Left ventricle myocardium inferior (tissue), 1 donor: ENCODE measurements around the gene RNGTT. TPM values are rescaled to one million over a fixed set of nuclear protein-coding genes. Genes with fewer than 3 reads are reported as not detected.

Source experiments
- DNase-seq: peaks from one replicate; pipeline ENCODE4 v3.0.0-alpha.2; 2020
- H3K27ac ChIP-seq: fragments of 200-600 bp; replicated peaks from 2 replicates; pipeline ENCODE4 v1.8.0; 2021
- H3K27me3 ChIP-seq: fragments of 200-600 bp; 2 replicates; pipeline ENCODE4 v1.8.0; 2021; ENCODE audit warnings: low read depth
- H3K36me3 ChIP-seq: fragments of 200-600 bp; 2 replicates; pipeline ENCODE4 v1.8.0; 2021
- H3K4me1 ChIP-seq: fragments of 200-600 bp; 2 replicates; pipeline ENCODE4 v1.8.0; 2021
- H3K4me3 ChIP-seq: fragments of 200-600 bp; 2 replicates; pipeline ENCODE4 v1.8.0; 2021; ENCODE audit warnings: mild to moderate bottlenecking, moderate library complexity
- H3K9me3 ChIP-seq: fragments of 200-600 bp; replicated peaks from 2 replicates; pipeline ENCODE4 v1.8.0; 2021
- intact Hi-C: fragments of 100-400 bp; cut with micrococcal nuclease; formaldehyde crosslinking; loops from one replicate; pipeline ENCODE4 v1.11.0; 2022
- total RNA-seq: library from RNA; stranded (reverse); fragmentation: NEBNext Ultra II Directional; extraction: Animal tissue kit (Norgen Biotek cat#: 25700); gene quantifications from one replicate; pipeline ENCODE4 v1.2.1, GENCODE V29; 2021
- TF ChIP-seq, protein P1 (sequence below): fragments of 200-600 bp; IDR thresholded peaks from 2 replicates; pipeline ENCODE4 v1.8.0; 2021; ENCODE audit warnings: antibody characterized with exemption, mild to moderate bottlenecking, borderline replicate concordance
- donor health status: DM: no; HTN: yes; CAD: no; lungs with severe emphysema.

Gene RNGTT
- total RNA-seq, 1 donor from 2014 or later = 9.1 TPM

DNA sequence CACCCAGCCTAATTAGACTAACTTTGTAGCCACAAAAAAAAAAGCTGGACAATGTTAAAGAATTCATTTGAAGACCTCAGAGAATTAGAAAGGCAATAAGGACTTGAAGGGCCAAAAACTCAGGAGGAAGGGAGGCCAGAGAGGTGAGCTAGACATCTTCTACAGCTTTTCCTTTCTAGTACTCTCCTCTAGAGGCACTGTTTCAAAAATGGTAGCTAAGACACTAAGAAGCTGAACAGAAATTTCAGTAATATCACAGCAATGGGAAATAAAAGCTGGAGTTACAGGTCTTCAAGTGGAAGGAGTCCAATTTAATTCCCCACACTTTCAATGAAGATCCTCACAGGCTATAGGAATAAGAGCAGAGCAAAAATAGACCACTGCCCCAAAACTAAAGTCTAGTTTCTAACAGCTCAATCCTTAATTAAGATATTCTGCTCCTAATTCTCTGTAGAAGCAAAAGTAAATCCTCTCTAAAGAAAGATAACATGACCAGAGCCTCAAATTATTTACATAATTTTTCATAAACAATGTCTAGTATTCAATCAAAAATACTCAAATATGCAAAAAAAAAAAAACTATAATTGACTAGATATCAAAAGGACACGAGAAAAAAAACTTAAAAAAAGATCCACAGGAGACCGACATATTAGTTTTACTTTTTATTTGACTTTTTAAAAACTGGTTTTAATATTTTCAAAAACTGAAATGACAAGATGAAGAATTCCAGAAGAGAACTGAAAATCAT lies 63.7 kb downstream of the RNGTT start:
- intact Hi-C loops = no loop called here
- Histone ChIP-seq H3K27me3 (no peaks in the 10 kb centered on the region), H3K36me3 (peaks cover 17% of the 10 kb centered on the region), H3K9me3 (no peaks in the 10 kb centered on the region), H3K4me1 (no peaks in the 10 kb centered on the region), H3K4me3 (no peak overlapping the region), H3K27ac (no peak overlapping the region)
- DNase-seq = no peak
- TF ChIP-seq, protein P1, sequence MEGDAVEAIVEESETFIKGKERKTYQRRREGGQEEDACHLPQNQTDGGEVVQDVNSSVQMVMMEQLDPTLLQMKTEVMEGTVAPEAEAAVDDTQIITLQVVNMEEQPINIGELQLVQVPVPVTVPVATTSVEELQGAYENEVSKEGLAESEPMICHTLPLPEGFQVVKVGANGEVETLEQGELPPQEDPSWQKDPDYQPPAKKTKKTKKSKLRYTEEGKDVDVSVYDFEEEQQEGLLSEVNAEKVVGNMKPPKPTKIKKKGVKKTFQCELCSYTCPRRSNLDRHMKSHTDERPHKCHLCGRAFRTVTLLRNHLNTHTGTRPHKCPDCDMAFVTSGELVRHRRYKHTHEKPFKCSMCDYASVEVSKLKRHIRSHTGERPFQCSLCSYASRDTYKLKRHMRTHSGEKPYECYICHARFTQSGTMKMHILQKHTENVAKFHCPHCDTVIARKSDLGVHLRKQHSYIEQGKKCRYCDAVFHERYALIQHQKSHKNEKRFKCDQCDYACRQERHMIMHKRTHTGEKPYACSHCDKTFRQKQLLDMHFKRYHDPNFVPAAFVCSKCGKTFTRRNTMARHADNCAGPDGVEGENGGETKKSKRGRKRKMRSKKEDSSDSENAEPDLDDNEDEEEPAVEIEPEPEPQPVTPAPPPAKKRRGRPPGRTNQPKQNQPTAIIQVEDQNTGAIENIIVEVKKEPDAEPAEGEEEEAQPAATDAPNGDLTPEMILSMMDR = no peak

DNA sequence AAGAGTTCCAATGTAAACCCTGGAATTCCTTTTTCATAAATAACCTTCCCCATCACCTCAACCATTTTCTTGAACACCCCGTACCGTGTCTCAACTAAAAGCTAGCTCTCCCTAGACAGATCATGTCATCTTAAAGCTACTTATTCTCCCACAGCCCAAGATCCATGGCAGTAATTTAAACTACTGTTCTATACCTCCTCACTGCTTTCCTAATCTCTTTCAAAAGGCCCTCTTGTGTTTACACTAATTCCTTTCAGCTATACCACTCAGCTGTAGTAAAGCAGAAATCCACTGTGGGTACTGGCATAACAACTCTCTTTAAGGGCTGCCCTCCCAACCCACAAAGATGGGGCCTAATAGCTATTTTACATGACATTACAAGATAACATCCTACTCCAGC lies 67.5 kb downstream of the RNGTT start:
- Histone ChIP-seq H3K4me3 (no peak overlapping the region), H3K27me3 (no peaks in the 10 kb centered on the region), H3K4me1 (no peaks in the 10 kb centered on the region), H3K9me3 (no peaks in the 10 kb centered on the region), H3K27ac (no peak overlapping the region), H3K36me3 (peaks cover 9% of the 10 kb centered on the region)
- TF ChIP-seq, protein P1 = no peak
- DNase-seq = no peak
- intact Hi-C loops = no loop called here

DNA sequence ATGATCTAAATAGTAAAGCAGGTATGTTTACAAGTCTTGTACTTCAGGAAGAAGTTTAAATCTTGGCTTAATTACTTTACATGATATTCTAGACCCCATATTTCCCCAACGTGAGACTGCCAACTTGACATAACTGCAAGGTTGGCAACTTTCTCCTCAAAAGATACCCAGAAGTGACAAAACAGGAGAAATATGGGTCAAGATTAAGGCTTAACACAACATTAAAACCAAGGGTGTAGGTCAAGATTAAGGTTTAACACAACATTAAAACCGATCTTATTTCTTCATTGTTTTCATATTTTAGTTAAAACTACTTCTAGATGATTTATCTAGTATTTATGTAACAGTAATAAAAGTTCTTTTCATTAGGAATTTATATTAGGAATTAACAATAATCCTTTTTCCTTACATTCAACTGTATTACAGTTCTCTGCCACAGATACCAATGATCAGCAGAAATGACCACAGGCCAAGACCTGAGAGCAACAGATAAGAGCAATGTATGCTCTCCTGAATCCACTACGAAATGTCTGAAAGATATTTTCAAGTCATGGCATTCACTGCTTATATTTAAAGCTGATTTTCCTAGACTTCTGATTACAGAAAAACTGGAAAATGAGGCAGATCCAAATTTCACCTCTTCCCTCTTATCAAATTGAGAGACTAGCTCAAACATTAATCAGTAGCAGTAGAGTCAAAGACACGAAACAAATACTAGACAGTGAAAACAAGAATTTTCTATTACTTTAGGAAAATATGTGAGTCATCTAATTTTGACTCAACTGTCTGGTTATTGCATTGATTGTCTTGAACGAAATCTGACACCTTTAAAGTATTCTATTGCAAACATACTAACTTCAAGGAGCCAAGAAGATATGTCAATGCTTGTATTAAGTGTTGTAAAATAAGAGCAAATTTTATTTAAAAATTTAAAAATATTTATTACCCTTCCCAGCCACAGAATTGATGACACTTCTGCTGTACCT lies 72.3 kb downstream of the RNGTT start:
- TF ChIP-seq, protein P1 = no peak
- peaks cover 31% of the 10 kb centered on the region for H3K36me3 ChIP-seq
- no peaks in the 10 kb centered on the region for H3K4me1 ChIP-seq
- no peak overlapping the region for H3K27ac ChIP-seq
- intact Hi-C loops = no loop called here
- H3K4me3 ChIP-seq = no peak overlapping the region
- no peaks in the 10 kb centered on the region for H3K27me3 ChIP-seq
- H3K9me3 ChIP-seq = no peaks in the 10 kb centered on the region
- no peak for DNase-seq

DNA sequence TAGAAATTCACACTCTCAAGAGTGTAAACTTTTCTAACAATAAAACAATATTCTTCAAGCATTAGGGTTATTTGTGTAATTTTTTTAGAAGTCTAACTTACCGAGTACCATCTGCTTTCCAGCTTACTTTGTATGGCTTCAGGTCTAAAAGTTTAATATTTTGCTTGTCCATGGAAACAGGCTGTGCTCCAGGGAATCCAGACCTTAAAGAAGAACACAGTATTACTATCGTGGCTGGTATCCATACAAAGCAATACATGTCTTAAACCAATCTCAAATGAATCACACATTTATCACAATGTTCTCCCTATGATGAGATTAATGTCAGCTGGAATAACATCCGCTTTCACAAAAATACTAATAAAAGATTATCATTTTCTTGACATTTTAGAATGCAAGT lies 73.0 kb downstream of the RNGTT start:
- H3K4me1 ChIP-seq = no peaks in the 10 kb centered on the region
- peaks cover under 1% of the 10 kb centered on the region for H3K9me3 ChIP-seq
- H3K27ac ChIP-seq = no peak overlapping the region
- H3K27me3 ChIP-seq = no peaks in the 10 kb centered on the region
- no peak overlapping the region for H3K4me3 ChIP-seq
- intact Hi-C loops = no loop called here
- TF ChIP-seq, protein P1 = no peak
- peaks cover 30% of the 10 kb centered on the region for H3K36me3 ChIP-seq
- DNase-seq = no peak

DNA sequence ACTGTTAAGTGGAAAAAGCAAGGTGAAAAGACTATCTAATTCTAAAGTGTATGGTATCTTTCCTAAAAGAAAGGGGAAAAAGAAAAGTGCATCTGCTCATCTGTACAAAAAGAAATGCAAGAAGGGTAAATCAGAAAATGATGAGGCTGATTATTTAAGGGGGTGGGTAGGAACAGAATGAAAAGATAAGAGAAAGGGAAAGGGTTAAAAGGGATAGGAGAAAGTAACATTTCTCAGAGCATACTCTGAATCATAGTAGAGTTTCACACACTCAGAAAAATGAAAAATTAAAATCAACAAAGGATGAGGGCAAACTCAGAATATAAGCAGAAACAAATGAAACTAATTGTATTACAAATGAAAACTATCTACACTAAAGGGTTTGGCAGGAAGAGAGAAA lies 79.1 kb downstream of the RNGTT start:
- Histone ChIP-seq H3K27me3 (no peaks in the 10 kb centered on the region), H3K36me3 (peaks cover 28% of the 10 kb centered on the region), H3K9me3 (peaks cover 8% of the 10 kb centered on the region), H3K4me1 (peaks cover 6% of the 10 kb centered on the region), H3K27ac (no peak overlapping the region), H3K4me3 (no peak overlapping the region)
- intact Hi-C loops = no loop called here
- TF ChIP-seq, protein P1 = no peak
- no peak for DNase-seq
